Chondrocyte (in vitro differentiated cells): ENCODE measurements around the gene ULBP2. TPM values are rescaled to one million over a fixed set of nuclear protein-coding genes. Genes with fewer than 3 reads are reported as not detected.
"Not testable (repeated sequence)": the region's sequence is repeated elsewhere in the genome, so short reads cannot be mapped to it uniquely, and the experiment has no call there.

ENCODE experiments used
- DNase-seq: peaks from one replicate; pipeline ENCODE4 v3.0.0; 2021; ENCODE audit warnings: mixed read lengths, low spot score
- H3K27ac Mint-ChIP-seq: one replicate; pipeline ENCODE4 v1.8.0; 2021; ENCODE audit warnings: mild to moderate bottlenecking, moderate library complexity, mixed read lengths; ENCODE audit not compliant: unreplicated experiment
- H3K27me3 Mint-ChIP-seq: 2 replicates; pipeline ENCODE4 v1.8.0; 2021; ENCODE audit warnings: low read depth, mixed read lengths
- H3K36me3 Mint-ChIP-seq: 2 replicates; pipeline ENCODE4 v1.8.0; 2021; ENCODE audit warnings: low read depth, mixed read lengths
- H3K4me1 Mint-ChIP-seq: 2 replicates; pipeline ENCODE4 v1.8.0; 2021; ENCODE audit warnings: low read depth, mild to moderate bottlenecking, mixed read lengths
- H3K4me3 Mint-ChIP-seq: one replicate; pipeline ENCODE4 v1.8.0; 2021; ENCODE audit warnings: mild to moderate bottlenecking, moderate library complexity, mixed read lengths; ENCODE audit not compliant: unreplicated experiment
- H3K9me3 Mint-ChIP-seq: 2 replicates; pipeline ENCODE4 v1.8.0; 2021; ENCODE audit warnings: low read depth, mixed read lengths
- total RNA-seq: library from RNA; stranded (reverse); gene quantifications from 3 replicates; pipeline ENCODE4 v1.2.1, GENCODE V29; 2021
- TF ChIP-seq, protein P1 (sequence below): fragments of 200-600 bp; sonication (generic); IDR thresholded peaks from 2 replicates; pipeline ENCODE4 v1.5.0; 2021; ENCODE audit warnings: antibody characterized with exemption, mild to moderate bottlenecking, moderate library complexity

ULBP2 gene
- total RNA-seq, 1 donor from 2014 or later: 15.1 TPM

GRCh38 chr6:149904661-149905370 is 37.0 kb upstream of the ULBP2 start:
- peaks cover 4% of the 10 kb centered on the region for H3K36me3 Mint-ChIP-seq
- H3K27me3 Mint-ChIP-seq: no peaks in the 10 kb centered on the region
- H3K9me3 Mint-ChIP-seq: peaks cover 9% of the 10 kb centered on the region
- no peak overlapping the region for H3K27ac Mint-ChIP-seq
- no peak for DNase-seq
- H3K4me3 Mint-ChIP-seq: no peak overlapping the region
- TF ChIP-seq, protein P1, sequence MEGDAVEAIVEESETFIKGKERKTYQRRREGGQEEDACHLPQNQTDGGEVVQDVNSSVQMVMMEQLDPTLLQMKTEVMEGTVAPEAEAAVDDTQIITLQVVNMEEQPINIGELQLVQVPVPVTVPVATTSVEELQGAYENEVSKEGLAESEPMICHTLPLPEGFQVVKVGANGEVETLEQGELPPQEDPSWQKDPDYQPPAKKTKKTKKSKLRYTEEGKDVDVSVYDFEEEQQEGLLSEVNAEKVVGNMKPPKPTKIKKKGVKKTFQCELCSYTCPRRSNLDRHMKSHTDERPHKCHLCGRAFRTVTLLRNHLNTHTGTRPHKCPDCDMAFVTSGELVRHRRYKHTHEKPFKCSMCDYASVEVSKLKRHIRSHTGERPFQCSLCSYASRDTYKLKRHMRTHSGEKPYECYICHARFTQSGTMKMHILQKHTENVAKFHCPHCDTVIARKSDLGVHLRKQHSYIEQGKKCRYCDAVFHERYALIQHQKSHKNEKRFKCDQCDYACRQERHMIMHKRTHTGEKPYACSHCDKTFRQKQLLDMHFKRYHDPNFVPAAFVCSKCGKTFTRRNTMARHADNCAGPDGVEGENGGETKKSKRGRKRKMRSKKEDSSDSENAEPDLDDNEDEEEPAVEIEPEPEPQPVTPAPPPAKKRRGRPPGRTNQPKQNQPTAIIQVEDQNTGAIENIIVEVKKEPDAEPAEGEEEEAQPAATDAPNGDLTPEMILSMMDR: no peak
- H3K4me1 Mint-ChIP-seq: no peaks in the 10 kb centered on the region

DNA sequence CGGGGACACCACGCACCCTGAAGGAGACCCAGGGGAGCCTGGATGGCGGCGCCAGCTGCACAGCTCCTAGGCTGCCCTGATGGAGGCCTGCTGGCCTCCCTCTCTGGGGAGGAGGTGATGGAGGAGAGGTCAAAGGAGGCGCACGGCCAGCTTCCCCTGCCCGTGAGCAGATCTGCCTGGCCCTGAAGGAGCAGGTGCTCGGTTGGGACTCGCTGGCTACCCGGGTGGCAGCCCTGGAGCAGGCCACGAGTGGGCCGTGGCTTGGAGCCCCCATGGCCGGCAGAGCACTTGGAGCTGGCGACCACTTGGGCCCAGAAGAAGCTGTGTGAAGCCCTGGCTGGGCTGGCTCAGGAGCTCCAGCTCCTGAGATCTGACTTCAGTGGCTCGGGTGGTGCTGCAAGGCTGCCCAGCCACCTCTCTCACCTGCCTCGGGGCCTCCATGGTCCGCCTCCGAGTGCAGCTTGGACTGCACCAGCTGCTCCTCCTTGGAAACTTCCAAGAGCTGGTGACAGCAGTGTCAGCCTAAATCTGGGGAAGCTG is 36.4 kb upstream of the ULBP2 start:
- peaks cover 4% of the 10 kb centered on the region for H3K36me3 Mint-ChIP-seq
- H3K9me3 Mint-ChIP-seq: peaks cover 9% of the 10 kb centered on the region
- no peaks in the 10 kb centered on the region for H3K4me1 Mint-ChIP-seq
- no peak overlapping the region for H3K4me3 Mint-ChIP-seq
- no peak for DNase-seq
- TF ChIP-seq, protein P1: no peak
- no peaks in the 10 kb centered on the region for H3K27me3 Mint-ChIP-seq
- no peak overlapping the region for H3K27ac Mint-ChIP-seq

DNA sequence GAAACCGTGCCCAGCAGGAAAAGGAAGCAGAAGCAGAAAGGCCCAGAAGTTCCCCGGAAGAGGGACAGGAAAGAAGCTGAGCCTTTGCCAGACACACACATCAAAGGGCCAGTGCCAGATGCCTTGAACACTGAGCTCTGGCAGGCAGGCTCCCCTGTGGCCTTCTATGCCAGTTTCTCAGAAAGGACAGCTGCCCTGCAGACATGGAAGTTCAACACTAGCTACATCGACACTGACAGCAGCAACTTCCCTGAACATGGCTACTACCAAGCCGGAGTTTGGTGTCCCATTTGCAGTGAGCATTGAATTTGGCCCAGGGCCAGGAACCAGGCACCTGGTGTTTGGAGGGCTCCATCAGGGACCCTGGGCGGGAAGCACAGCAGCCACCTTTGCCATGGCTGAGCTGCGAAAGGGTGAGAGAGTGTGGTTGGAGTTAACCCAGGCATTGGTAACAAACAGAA is 35.9 kb upstream of the ULBP2 start:
- Mint-ChIP-seq H3K9me3 (peaks cover 9% of the 10 kb centered on the region), H3K27ac (no peak overlapping the region), H3K27me3 (no peaks in the 10 kb centered on the region), H3K4me1 (no peaks in the 10 kb centered on the region), H3K4me3 (no peak overlapping the region), H3K36me3 (peaks cover 4% of the 10 kb centered on the region)
- TF ChIP-seq, protein P1: no peak
- no peak for DNase-seq

DNA sequence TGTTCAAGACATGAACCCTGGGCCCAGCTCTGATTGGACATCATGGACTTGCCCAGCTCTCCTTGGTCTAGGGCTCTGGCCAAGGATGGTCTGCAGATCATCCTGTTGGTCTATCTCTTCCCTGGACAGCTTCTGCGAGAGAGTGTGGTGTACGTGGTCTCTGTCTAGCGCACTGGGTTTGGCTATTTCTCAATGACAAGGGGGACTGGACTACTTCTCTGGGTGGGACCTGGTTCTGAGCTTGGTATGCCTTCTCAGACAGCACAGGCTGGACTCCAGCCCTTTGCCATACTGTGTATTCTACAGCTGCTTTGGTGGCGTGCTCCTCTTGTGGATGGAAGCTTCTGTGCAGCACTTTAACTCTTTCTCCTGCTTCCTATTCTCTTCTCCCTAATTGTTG is 35.4 kb upstream of the ULBP2 start:
- no peak overlapping the region for H3K27ac Mint-ChIP-seq
- no peaks in the 10 kb centered on the region for H3K4me1 Mint-ChIP-seq
- no peak for DNase-seq
- H3K36me3 Mint-ChIP-seq: peaks cover 4% of the 10 kb centered on the region
- TF ChIP-seq, protein P1: no peak
- H3K4me3 Mint-ChIP-seq: no peak overlapping the region
- peaks cover 2% of the 10 kb centered on the region for H3K27me3 Mint-ChIP-seq
- H3K9me3 Mint-ChIP-seq: peaks cover 9% of the 10 kb centered on the region

GRCh38 chr6:149907317-149907716 is 34.5 kb upstream of the ULBP2 start:
- Mint-ChIP-seq H3K36me3 (peaks cover 4% of the 10 kb centered on the region), H3K4me3 (no peak overlapping the region), H3K9me3 (peaks cover 9% of the 10 kb centered on the region), H3K4me1 (no peaks in the 10 kb centered on the region), H3K27me3 (peaks cover 2% of the 10 kb centered on the region), H3K27ac (no peak overlapping the region)
- DNase-seq: peak; percentile 50
- TF ChIP-seq, protein P1: no peak

DNA sequence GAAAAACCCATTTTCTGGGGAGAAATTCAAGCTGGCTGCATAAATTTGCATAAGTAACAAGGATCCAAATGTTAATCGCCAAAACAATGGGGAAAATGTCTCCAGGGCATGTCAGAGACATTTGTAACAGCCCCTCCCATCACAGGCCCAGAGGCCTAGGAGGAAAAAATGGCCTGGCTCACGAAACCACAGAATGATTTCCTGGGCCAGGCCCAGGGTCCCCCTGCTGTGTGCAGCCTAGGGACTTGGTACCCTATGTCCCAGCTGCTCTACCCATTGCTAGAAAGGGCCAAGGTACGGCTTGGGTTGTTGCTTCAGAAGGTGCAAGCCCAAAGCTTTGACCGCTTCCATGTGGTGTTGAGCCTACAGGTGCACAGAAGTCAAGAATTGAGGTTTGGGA is 33.3 kb upstream of the ULBP2 start:
- not testable (repeated sequence) for H3K27me3 Mint-ChIP-seq, H3K27ac Mint-ChIP-seq
- DNase-seq: peak; percentile 27

More for the DNA sequence above, 33.3 kb upstream of the ULBP2 start:
- H3K36me3 Mint-ChIP-seq, H3K4me1 Mint-ChIP-seq, H3K4me3 Mint-ChIP-seq, H3K9me3 Mint-ChIP-seq: not testable (repeated sequence)
